HG02884 (cell line): ENCODE measurements around the gene KCNQ1.

Experiments
- ATAC-seq: cut with Tn5 transposase; IDR thresholded peaks from one replicate; pipeline ENCODE4 v1.9.1; 2021; ENCODE audit warnings: mild to moderate bottlenecking, moderate library complexity; ENCODE audit not compliant: unreplicated experiment

KCNQ1 gene

DNA sequence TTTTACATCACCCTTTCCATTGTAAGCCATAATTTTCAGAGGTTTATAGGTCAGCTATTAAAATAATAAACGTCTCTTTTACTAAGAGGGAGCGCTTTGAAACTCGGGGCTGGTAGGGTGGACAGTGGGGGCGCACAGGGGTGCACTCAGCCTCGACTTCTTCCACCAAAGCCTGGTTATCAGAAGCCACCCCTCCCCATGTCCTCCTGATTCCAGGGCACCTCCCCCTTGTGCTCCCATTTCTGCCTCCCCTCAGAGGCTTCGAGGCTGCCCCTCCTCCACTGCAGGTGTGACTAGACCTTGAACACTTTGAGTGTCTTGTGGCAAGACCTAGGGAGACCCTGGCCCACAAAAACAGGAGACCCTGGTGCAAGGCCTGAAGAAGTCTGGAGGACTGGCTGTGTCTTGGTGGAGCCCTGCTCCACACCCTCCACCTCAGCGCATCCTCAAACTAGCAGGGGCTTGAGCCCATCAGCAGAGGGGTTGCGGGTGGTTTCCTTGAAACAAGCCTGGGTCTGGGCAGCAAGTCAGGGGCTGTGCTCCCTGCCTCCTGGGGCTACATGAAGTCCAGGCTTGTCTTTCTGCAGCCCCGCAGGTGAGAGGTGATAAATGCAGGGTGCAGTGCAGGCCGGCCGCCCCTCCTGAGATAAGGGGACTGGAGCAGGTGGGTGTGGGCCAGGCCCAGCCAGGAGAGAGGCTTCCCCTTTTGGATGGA, 437.7 kb downstream of the KCNQ1 start:
- ATAC-seq = no peak

DNA sequence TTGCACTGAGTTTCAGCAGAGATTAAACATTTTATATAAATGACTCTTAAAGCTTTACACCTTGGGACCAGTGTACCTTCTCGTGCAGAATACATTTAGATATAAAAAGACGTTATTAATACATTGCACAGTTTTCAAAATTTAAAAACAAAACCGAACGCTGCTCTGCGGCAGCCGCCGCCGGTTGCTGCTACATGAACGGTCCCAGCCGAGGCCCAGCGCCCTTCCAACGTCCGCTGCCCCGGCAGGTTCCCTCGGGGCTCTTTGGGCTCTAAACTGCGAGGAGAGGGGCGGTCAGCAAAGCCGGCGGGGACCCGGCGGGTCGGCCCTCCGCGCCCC, 438.8 kb downstream of the KCNQ1 start:
- no peak for ATAC-seq

DNA sequence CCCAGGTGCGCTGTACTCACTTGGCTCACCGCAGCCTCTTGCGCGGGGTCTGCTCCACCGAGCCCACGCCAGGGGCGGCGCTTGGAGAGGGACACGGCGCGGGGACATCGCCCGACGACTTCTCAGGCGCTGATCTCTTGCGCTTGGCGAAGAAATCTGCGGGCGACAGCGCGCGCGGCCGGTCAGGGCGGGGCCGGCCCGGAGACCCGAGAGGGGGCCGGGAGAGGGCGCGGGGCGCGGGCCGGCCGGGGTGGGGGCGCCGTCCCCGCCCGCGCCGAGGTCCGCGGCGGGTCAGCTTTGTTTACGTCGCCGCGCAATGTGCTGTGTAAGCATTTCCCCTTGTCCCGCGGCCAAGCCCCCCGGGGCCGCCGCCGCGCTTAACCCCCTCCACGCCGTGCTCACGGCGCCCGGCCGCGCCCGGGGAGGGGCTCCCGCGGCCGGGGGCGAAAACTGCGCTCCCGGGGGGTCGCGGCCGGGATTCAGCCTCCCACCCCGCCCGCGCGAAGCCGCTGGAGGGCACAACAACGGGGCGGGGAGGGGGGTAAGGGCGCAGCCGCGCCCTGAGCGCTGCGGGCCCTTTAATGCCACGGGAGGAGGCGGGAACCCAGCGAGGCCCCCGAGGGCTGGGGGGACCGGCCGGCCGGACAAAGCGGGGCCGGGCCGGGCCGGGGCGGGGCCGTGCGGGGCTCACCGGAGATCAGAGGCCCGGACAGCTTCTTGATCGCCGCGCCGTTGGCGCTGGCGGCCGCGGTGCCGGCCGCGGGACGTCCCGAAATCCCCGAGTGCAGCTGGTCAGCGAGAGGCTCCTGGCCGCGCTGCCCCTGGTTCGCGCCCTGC, 439.4 kb downstream of the KCNQ1 start:
- ATAC-seq = no peak

DNA sequence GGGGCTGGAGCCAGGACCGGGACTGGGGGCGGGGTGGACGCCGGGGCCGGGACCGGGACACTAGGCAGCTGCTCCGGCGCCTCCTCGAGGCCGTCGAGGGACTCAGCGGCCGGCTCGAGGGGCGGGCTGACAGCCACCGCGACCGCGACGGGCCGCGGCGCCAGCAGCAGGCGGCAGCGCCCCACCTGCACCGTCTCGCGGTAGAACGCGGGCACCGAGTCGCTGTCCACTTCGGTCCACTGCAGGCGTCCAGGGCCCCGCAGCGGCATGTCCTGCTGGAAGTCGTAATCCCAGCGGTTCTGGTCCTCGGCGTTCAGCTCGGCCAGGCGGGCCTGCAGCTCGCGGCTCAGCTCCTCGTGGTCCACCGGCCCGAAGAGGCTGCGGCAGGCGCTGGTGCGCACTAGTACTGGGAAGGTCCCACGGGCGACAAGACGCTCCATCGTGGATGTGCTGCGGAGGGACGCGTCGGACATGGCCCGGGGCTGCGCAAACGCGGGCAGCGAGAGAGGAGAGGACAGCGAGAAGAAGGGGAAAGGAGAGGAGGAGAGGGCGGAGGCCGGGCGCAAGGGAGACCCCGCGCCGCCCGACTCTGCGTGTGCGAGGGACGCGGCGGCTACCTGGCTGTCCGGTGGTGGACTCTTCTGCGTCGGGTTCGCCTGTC, 440.3 kb downstream of the KCNQ1 start:
- ATAC-seq = no peak

DNA sequence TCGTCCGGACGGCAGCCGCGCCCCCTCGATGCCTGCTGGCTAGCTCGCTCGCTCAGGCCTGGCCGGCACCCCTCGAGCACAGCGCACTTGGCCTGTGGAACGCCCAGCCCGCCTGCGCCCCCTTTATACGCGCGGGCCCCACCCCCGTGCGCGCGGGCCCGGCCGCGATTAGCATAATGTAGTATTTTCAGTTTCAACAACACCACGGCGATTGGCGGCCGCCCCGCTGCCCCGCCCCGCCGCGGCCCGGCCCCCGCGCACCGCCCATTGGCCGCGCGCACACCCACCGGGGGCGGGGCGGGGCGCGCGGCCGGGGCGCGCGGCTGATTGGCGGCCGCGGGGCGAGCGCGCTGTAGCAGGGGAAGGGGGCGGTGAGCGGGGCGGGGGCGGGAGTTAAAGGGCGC, 440.9 kb downstream of the KCNQ1 start, which contains the start of gene CDKN1C:
Gene CDKN1C, minus strand, starts transcription at position 98 of the 404 bp plus-strand sequence. CDS start 319 bp downstream, outside the sequence.
- peak; percentile 63 for ATAC-seq

DNA sequence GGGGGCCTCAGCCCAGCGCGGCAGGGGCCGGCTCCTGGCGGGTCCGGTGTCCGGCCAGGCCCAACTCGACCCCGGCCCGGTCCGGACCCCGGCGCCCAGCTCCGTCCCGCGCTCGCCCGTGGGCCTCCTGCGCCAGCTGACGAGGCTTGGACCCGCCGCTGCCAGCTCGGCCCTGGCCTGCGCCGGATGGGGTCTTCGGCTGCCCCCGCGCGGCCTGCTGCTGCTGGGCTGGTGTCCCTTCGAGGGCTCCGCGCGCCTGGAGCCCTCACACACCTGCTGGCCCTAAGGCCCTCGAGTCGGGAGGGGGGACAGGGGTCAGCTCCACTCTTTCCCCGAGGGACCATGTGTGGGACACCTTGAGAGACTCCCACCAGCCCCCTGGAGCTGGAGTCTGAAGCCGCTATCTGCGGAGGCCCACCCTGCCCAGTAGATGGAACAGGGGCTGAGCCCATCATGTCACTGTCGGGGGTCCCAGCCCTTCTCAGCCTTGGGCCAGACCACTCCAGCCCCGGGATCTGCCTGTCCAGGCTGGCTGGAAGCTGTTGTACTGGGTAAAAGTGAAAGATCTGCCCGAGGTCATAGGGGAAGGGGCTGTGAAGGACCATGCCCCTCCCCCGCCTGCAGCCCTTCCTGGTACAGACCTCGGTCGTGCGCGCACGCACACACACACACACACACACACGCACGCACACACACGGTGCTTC, 441.5 kb downstream of the KCNQ1 start:
- no peak for ATAC-seq

DNA sequence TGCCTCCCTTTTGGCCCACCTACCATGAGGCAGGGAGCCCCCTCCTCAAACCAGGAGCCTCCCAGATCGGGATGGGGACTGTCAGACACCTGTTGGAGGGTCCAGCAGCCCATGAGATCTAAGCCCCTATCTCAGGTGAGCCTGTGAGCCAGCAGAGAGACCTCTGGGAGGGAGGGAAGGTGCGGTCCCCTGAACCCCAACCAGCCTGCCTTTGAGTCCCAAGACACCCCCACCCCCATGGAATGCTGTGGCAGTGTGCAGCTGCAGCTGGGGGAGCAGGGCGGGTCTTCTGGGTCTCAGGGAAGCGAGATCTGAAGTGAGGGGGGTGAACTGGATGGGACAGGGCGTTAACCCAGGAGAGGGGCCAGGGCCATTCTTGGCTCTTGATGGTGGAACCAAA, 442.1 kb downstream of the KCNQ1 start:
- no peak for ATAC-seq

- no peak for ATAC-seq
Measured at GRCh38 chr11:2887515-2888195, 442.8 kb downstream of the KCNQ1 start.

GRCh38 chr11:2888266-2888968, 443.6 kb downstream of the KCNQ1 start:
- ATAC-seq = no peak

DNA sequence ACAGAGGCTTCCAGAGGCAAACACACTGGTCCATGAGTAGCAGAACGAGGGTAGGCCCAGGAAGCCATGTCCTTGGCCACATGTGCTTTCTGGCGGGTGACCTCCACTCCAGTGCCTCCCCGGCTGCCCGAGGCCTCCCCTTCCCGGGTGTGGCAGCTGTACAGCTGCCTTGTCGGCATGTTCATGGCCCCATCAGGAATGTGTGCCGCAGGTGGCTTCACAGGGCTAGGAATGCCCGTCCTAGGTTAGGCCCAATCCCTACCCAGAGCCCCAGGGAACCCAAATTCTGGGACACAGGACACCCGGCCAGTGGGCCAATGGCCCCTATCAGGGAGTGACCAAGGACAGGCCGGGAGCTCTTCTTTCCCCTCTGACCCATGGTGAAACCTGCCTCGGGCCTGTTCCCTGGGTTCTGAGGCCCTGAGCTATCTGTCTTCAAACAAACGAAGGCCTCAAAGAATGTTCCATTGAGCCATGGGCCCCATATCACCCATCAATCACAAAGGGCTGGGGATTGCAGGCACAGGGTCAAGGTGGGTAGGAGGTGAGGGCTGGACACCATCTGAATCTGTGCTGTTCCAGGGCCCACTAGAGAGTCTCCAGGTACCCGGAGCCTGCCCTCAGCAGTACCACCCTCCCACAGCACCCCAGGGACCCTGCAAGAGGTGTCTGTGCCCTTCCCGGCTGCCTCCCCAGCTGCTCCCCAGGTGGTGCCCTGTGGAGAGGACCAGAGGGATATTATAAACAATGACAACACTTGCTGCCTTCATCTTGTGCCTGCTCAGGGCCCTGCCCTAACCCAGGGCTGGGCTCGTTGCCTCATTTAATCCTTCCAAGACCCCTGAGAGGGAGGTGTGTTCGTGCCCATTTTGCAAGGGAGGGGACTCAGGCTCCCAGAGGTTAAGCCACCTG, 444.8 kb downstream of the KCNQ1 start:
- ATAC-seq = no peak

- ATAC-seq = no peak
Measured at GRCh38 chr11:2890466-2891294, 445.9 kb downstream of the KCNQ1 start.

DNA sequence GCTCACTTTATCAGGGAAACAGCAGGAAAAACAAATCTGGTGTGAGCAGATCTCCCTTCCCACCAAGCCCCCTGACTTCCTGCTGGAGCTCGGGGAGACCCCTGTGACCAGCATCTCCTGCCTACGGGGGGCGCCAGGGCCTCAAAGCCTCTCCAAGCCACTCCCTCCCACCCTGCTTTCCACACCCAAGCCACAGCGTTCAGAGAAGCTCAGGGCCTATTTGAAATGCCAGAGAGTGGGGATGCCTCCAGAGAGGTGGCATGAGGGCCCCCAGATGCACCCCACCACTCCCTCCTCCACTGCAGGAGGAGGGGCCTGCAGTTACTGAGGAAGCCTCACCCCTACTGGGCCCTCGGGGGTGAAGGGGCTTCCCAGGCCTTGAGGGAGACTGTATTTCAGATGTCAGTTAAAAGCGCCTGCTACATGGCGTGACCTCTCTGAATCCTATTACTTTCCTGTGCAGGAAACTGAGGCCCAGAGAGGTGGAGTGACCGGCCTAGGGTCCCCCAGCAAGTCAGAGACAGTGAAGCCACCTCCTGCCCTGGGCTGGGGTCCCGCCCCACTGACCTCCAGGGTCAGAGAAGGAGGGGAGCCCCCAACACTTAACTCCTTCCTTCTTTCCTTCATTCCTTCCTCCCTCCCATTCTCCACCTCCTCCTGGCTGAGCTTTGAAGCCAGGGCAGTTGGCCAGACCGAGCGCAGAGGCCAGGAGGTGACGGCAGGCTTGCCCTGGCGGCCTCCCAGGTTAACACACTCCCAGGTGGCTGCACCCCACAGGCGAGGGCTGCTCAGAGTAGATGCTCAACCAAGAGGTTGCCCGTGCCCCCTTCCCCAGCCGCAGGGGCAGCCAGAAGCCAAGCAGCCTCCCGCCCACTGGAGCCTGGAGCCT, 446.8 kb downstream of the KCNQ1 start:
- ATAC-seq = no peak

- ATAC-seq = no peak
Measured at GRCh38 chr11:2892215-2892966, 447.6 kb downstream of the KCNQ1 start.

DNA sequence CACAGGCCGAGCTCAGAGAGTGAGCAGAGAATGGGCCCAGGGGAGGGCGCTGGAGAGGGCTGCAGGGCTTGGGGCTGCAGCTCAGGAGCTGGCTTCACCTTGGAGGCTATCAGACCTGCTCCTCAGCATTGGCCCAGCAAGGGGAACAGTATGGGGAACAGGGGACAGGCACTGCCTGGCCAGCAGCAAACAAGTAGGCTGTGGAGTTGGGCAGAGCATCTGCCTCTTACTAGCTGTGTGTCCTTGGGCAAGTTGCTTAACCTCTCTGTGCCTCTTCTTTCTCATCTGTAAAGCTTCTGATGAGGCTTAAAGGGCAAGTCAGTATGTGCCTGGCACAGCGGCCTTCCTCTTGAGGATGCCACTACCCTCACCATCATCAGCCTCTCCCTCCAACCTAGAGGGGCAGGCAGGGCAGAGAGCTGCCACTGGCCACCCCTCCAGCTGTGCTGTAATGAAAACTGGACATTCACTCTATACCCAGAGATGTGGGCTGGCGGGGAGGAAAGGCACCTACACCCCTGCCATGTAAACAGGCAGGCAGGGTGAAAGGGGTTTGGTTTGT, 448.2 kb downstream of the KCNQ1 start:
- ATAC-seq = no peak

- no peak for ATAC-seq
Measured at GRCh38 chr11:2893935-2894334, 449.1 kb downstream of the KCNQ1 start.

GRCh38 chr11:2896047-2896446, 451.2 kb downstream of the KCNQ1 start:
- no peak for ATAC-seq
